ENCODE results near the gene HDAC9.

Gene HDAC9

DNA sequence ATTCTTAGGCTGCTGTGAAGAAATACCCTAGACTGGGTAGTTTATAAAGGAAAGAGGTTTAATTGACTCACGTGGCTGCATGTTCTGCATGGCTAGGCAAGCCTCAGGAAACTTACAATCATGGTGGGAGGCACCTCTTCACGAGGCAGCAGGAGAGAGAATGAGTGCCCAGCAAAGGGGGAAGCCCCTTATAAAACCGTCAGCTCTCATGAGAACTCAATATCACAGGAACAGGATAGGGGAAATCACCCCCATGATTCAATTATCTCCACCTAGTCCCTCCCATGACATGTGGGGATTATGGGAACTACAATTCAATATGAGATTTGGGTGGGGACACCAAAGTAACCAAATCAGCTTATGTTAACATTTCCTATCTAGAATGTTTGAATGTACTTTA is 362.7 kb downstream of the HDAC9 start:
- no peak for DNase-seq

DNA sequence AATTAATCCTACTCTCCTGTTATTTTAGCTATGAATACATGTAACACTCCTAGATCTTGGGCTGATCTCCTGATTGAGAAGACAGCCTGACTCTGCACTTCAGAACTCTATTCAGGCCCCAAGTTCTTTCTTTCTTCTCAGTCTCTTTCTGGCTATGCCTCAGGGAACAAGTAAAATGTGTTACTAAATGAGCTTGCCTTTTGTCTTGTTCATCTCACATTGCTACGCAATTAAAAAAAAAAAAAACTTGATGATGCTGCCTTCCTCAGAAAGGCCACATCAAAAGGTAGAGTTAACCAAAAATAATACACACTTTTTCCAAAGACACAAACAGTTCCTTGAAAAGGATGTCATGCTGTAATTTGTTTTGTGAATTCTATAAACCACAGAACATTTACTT is 363.8 kb downstream of the HDAC9 start:
- DNase-seq: no peak

DNA sequence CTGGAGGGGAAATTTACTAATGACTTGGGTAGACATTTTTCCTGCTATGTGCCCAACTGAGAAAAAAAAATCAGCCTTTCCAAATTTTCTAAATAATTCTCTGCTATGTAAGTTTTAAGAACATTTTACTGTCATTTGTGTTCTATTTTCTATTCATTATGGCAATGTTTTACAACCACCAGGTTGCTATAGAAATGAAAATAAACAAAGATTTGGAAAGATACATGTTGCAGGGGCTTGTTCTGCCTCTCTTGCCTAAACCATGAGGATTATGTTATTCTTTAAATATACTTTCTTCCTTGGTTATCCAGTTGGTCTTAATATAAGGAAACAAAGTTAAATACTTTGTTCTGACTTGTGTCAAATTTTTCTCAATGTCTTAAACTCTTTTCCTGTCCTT is 364.7 kb downstream of the HDAC9 start:
- DNase-seq: no peak

DNA sequence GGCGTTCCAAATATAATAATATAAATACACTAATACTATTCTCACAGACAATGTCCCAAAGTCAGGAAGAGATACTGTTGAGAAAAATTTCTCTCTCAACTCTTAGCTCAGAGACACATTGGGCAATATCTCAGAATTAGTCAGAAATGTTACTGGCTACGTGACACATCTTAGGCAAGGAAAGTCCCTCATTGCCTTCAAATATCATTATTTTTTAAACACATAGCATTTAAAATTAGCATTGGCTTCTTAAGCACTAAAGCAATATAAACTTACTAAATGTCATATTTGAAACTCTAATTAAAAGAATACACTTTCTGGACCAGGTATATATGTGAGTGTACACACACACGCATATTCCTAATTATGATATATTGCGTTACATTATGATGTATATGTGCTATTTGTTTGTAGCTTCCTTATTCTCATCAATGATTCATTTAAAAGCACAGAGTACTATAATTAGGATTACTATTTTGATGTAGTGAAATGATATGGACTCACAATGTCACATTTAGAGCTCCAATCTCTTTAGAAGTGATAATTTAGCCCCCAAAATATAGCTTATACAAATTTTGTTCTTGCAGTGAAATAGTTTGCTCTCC is 366.1 kb downstream of the HDAC9 start:
- no peak for DNase-seq

DNA sequence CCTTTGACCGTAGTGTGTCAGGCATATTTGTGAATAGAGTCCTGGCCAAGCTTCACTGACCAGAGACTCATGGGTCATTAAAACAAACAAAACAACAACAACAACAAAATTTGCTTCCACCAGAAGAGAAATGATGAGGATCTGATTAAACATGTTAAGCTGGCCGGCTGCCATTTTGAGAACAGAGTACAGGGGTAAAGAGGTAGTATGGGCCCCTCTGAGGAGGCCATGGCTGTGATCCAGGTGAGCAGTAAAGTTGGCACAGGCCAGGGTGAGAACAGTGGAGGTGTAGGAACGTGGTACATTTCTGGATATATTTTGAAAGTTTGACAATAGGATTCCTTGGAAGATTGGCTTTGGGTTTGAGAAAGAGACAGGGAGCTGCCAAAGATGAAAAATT is 369.4 kb downstream of the HDAC9 start:
- DNase-seq: no peak

DNA sequence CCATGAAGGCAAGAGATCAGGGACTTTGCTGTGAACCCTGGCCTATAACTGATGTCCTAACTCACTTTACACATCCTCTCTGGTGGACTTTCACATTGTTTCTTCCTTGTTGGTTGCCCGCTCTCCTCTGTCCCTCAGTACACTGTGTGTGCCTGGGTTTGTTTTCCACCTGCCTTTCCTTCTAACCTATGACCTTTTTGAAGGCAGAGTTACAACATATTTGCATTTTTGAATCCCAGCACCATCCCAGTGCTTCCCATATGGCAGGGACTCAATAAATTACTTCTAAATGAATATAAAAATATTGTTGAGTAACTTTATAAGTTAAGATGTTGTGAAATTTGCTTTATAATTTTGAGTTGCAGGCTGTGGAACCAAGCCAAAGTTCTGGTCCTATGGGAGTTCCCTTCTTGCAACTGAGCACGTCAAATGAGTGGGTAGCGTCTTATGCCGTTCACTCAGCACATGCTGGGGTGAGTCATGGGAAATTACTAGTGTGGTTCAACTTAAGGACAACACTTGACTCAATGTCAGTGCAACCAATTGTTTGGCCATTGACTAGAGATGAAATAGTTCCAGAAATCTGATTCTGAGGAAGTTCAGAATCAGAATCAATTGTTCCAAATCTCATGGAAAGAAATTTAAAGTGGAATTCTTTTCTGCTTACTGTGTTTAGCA is 370.9 kb downstream of the HDAC9 start:
- DNase-seq: no peak

DNA sequence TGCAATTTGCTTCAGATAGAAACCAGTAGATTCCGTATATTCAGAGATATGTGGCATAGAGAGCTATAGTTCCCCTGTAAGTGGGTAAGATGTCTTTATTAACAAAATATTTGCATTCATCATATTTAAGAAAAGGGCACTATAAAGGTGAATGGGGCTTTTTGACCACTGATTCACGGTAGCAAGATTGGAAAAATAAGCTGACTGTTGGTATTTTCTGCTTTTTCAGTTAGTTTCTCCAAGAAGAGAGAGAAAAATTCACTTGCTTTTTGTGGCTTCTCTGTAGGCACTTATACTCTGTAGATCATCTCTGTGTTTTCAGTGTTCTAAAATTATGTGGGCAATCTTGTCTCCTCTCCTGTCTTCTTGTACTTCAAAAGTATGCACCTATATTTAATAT is 376.8 kb downstream of the HDAC9 start:
- DNase-seq: no peak

DNA sequence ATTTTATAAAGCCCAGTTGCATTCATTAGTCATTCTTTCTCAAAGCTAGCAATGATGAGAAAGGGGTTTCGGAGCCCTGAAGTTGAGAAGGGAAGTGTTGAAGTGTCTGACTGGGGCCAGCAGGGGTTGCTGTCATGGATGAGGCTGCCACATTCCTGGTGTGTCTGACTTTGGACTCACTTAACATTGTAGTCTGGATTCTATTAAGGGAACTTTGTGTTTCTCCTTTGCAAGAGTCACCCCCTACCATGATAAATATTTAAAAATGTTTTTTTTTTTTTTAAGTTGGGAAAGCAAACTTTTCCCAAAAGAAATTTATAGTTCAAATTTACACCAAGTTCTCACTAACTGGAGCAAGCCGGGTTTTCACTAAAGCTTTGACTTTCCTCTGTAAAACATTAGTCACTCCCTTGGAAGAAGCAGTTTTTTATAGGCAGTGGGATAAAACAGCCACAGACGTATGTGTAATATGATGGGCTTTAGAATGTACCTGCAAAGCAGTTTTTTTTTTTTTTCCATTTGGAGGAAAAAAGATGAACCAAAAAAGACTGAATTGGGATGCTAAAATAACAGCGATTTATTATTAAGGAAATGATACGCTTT is 378.3 kb downstream of the HDAC9 start:
- no peak for DNase-seq

DNA sequence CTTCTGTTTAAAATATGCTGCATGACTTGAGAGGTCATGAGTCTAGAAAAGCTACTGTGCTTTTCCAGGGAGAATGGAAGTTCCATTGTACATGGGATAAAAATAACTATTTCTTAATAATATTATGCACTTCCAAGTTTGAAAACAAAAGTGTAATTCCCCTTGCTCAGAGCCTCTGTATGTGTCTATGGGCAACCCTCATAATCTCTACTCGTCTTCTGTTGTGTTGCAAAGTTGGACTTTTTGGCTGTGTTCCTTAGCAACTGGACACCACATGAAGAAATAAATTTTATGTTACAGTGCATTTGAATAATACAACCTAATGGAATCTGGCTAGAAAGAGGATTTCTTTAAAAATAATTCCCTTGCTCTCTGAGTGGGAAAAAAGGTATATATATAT is 379.3 kb downstream of the HDAC9 start:
- no peak for DNase-seq

DNA sequence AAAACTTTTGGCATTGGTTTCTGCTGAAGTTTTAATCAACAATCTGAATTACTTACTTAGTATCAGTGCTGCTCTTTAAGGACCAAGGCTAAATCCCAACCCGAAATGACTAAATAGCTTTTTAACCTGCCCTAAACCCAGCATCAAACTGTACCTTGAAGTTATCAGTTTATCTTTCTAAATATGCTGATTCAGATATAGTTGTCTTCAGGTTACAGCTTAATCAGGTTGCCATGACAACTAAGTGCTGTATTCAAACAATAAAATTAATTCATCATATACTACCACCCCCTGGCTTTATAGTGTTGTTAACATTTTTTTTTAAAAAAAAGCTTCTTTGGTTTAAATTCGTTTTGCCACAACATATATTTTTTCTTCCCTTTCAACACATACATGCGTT is 382.3 kb downstream of the HDAC9 start:
- no peak for DNase-seq

DNA sequence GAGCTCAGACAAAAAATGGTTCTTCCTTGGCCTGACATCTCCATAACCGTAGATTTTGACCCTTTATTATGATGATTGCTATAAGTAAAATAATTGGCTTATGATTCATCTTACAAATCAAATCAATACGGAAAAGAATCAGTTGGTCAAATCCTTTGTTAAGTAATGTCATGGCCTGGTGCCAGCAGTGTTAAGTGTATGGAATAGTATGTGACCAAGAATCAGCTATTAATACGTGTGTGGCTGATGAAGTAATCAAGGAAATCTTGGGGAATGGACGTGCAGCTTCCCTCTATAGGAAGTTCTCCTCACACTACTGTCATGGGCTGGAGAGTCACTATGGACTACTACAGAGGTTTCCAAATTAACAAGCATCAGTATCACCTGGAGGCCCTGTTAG is 391.3 kb downstream of the HDAC9 start:
- no peak for DNase-seq

DNA sequence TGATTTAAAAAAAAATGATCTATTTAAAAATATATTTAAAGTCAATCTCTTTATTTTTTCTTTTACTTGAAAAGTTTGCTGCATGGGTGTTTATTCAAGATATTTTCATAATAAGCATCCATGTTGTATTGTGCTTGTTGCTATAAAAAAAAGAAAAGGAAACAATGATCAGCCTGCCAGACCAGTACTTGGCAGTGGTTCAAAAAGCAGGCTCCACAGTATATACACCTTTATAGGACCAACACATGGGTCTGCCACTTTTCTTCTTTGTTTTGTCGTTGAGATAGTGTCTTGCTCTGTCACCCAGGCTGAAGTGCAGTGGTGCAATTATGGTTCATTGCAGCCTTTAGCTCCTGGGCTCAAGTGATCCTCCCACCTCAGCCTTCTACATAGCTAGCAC is 393.9 kb downstream of the HDAC9 start:
- DNase-seq: no peak

DNA sequence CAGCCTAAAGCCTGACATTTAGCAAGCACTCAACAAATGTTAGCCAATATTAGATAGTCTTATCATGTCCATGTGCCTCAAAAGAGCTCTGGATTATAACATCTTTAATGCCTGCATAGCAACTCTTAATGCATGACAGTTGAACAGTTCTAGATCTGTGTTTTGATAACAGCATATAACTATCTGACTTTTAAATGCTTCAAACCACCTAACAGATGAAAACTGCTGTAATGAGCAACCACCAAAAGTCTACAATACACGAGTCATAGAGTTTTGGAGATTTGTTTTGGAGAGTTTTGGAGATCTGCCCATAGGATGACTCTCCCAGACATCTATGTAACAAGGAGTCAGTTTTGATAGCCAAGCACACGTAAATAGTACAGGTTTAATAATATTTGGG is 394.6 kb downstream of the HDAC9 start:
- DNase-seq: no peak

DNA sequence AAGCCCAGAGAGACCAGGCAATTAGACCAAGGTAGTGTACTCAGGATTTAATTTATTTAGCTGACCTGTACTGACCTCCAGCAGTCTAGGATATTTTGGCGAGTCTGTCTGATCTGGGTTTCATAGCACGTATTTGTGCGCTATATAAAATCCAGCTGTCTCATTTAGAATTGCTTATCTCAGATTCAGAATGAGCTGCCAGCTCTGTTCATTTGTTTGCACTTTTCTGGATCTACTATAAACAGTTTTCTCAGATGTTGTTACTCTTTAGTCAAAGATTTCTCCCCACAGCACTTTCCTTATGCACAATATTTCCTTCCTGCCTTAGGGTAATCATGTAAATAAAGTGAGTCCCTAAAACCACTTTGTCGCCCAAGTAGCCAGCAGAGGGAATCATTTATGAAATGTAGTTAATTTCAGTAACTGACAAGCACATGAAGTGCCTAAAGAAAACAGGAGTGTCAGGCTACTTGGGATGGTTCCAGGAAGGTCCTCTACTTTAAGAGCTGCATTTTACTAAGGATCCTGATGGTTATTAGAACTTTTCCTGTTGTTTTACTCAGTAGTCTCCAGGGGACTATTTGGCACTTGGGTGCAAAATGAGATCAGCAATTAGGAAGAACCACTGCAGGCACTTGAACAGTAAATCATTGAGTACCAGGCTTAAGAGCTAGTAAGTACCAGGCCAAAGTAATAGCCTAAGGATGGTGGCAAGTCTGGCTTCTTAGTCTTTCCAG is 395.5 kb downstream of the HDAC9 start:
- no peak for DNase-seq

DNA sequence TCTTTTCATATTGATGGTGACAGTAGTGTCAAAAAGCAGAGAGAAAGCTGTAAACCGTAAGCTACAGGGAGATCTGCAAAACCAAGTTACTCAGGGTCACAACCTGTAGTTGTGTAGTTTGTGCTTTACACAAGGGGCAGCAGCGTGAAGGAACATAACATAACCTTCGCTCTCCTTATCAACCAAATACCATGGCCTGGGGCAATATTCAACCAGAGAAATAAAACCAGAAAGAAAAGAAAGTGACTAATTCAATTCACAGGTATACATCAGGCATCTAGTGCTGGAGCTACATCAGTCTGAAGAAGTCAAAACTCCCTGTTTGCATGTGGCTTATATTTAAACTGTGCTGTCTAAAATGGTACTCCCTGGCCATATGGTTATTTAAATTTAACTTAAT is 397.6 kb downstream of the HDAC9 start:
- no peak for DNase-seq

DNA sequence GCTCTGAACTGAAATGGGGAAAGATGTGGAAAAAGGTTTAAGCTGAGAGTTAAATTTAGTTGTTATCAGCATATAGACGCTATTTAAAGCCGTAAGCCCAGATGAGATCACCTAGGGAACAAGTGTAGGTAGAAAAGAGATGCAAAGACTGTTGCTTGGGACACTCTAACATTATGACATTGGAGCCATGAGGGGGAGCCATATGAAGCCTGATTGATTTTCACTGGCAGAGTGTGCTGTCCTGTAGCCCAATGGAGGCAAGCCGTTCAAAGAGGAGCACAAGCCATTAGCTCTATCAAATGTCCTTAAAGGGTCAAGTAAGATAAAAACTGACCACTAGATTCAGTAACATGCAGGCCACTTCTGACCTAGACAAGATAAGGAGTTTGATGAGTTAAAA is 398.6 kb downstream of the HDAC9 start:
- DNase-seq: no peak

DNA sequence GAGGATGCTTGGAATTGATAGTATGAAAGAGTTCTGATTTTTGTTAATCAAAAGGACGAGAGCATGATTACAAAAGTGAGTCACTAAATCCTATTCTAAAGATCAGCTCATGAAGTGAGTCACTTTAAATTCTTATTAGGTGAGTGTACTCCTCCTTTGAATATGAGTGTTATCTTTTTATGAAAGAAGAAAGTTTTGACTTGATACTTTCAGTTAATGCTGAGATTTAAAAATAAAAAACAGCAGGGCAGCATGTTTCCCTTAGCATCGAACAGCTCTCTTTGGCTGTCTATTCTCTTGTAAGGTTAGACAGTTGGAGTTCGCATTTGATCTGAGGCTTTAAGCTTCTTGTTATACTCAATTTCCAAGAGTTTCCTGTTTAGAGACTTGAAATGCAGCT is 399.9 kb downstream of the HDAC9 start:
- DNase-seq: no peak

DNA sequence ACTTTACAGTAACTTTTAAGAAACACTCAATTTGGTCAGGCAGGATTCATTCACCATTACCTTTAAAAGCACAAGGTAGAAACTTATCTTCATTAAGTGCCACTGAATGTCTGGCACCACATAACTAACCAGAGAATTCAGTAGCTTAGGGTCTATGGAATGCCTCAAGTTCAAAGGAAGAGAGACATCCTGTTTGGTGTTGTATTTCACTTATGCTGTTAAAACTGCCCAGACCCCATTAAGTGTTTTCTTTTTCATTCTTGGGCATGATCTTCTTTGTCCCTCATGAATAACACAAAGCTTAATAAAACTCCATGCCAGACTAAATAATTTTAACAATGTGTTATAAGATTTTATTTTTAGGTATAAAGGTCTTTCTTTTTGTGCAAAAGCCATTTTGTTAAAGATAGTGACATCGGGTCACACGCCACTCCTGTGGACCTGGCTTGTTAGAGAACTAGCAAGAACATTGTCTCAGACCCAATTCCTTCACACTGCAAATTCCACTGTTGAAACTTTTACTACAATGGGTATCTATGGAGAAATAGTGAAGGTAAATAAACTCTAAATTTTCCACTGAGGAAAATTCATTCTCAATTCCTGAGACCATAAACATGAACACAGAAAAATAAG is 400.9 kb downstream of the HDAC9 start:
- DNase-seq: no peak

DNA sequence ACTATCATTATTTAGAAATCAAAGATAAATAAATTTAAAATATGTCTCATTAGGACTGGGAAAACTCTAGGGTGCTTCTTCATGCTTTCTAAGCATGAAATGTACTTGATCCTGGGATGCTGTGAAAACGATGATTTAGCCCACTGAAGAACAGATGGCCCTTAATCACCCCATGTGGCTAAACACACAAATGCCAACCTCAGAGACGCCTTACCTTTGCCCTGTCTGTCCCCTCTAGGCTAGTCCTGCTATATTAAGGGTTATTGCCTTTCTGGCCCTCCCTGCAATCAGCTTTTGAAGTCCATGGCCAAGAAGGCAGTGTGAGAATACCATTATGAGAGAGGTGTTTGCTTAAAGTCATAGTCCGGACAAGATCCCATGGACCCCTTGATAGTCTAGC is 404.7 kb downstream of the HDAC9 start:
- no peak for DNase-seq

DNA sequence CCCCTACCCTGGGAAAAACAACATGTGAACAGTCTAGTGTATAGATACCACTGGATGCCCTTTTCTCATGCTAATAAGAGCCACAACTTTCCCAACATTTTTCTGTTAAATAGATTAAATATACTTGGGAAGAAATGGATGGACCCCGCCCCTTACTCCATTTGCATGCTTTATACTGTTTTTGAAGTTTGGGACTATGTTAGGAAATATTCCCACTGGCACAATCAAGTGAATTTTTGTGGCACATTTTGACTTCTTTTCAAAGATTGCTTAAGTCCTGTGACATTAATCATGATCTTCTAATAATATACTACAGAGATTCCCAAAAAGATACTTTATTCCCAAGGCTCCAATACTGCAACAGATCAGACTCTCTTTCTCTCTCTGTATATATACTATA is 405.3 kb downstream of the HDAC9 start:
- DNase-seq: no peak

DNA sequence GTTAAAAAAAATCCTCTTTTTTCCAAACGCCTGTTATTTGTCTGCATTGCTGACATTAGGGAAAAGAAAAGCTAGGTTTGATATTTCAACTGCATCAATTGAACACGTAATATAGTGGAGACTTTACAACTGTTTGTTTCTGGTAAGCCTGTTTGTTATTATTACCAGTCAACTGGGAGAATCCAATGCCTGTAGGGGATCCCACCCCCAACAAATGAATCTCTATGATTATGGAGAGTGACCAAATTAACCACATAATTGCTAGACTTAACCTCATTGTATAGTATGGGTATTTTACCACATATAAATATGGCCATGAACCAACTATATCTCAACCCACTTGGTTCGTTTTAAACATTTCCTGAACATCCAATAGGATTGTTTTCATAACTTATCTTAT is 405.8 kb downstream of the HDAC9 start:
- DNase-seq: no peak

DNA sequence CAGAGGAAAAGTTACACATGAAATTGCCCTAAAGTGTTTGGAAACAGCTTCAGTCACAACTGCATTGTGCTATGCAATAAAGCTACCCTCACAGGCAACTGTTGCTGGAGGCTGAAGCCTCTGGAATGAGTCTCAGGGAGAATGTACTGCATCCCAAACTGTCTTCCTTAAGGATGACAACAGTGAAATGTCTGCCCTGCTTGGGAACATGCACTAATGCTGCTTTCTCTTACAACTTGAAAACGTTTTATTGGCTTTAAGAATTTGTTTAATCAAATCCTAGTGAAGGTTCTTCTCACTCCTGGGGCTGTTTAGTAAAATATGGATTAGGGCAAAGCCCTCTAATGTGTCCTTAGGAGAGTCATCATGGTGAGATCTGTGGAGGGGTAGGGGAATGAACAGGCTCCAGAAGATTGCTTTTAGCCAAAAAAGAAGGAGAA is 406.5 kb downstream of the HDAC9 start:
- DNase-seq: no peak

DNA sequence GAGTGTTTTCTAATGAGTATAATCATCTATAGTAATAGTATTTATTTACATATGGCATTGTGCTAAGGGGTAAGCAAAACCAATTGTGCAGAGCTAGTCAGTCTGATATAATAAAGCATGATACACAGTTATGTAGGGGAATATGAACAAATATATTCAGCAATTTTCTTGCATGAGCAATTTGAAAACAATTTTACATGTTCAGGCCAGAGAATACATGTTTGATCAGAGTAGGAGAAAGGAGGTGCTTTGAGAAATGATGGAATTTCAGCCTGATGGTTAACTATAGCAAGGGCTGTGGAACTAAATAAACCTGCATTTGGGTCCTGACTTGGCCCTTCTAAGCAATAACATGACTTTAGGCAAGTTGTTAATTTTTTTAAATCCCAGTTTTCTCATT is 407.3 kb downstream of the HDAC9 start:
- no peak for DNase-seq

DNA sequence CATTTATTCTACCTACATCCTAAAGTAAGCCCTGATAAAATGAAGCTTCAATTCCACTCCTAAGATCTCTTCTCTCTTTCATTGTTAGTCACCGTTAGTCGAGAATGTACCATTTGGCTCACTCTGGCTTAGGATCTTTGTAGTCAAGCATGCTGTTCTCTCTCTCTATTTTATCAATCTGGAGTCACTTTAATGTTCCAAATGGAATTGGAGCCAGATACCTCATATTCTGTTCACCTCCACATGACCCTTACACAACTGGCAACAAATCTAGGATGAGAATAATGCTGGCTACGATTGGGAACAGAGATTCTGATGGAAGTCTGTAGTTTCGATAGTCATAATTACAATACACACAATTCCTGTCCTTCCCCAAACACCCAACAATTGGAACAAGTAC is 408.1 kb downstream of the HDAC9 start:
- DNase-seq: no peak
